ENCODE measurements around the gene TNRC18. TPM values are rescaled to one million over a fixed set of nuclear protein-coding genes. Genes with fewer than 3 reads are reported as not detected.

Gene TNRC18
- total RNA-seq, 2 donors from 2014 or later, result 84.0 to 90.9 TPM

DNA sequence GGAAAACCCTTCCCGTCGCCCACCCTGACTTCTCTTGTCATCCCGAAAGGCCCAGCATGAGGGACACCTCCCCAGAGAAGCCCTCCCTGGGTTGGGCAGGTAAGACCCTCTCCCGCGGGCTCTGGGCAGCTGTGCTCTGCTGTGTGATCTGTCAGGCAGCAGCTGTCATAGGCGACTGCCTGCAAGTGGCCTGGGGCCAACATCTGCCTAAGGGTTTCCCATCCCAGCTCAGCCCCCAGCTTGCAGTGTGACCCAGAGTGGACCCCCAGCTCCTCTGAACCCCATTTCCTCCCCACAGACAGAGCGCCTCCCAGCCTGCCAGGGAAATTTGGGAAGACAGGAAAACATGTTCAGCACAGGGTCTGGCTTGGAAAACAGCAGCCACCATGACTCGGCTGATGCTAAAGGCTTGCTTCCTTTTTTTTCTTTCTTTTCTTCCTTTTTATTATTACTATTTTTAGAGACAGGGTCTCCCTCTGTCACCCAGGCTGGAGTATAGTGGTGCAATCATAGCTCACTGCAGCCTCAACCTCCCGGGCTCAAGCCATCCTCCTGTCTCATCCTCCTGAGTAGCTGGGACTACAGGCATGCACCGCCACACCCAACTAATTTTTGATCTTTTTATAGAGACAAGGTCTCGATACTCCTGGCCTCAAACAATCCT is 18.3 kb upstream of the TNRC18 start:
- intact Hi-C loops (cut with DNase I), result no loop called here
- Histone ChIP-seq H3K9ac (ENCODE audit: low read depth in 2 of 2, low read length in 2 of 2) (no peak overlapping the region), H3K4me1 (no peaks in the 10 kb centered on the region), H3K27ac (no peak overlapping the region), H3K27me3 (no peaks in the 10 kb centered on the region), H3K36me3 (no peaks in the 10 kb centered on the region), H3K4me3 (no peak overlapping the region), H3K9me3 (no peaks in the 10 kb centered on the region)
- no peak for TF ChIP-seq CTCF (IDR thresholded peaks at IDR 0.05)
- DNase-seq, result no peak

DNA sequence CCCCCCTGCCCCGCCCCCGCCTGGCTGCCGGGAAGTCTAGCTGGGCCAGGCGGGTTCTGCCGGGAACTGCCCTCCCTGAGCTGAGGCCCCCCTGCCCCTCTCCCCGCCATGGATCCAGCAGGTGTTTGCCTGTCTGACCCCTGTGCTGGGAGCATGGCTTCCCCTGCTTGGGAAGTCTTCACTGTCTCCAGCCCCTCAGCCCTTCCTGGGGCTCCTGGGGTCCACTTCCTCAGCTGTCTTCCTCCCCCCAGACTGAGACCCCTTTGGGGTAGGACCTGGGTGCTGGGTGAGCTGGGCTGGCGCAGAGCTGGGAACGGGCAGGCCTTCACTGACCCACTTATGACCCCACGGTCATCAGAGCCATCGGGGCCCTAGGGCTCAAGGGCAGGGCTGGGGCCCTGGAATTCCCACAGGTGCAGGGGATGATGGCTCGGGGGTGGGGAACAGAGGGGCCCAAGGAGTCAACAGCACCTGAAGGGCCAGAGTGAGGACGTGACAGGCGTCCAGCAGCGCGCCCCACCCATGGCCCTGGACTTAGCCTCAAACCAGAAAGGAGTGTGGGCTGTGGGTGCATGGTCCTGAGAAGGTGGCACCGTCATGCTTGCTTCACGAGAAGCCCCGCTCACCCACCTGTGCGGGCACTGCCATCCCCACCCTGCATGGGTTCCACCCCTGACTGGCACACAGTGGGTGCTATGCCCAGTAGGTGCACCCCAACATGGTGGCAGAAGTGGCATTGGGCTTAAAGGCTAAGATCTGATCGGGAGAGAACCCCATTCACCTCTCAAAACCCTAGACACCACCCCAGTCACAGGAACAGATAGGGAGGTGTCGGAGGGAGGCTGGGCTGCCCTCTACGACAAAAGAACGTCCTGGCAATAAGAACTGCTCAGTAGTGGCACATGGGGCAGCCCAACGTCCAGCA is 16.2 kb upstream of the TNRC18 start:
- DNase-seq, result no peak
- Histone ChIP-seq H3K36me3 (no peaks in the 10 kb centered on the region), H3K4me3 (no peak overlapping the region), H3K27me3 (no peaks in the 10 kb centered on the region), H3K27ac (no peak overlapping the region), H3K9ac (ENCODE audit: low read depth in 2 of 2, low read length in 2 of 2) (no peak overlapping the region), H3K4me1 (no peaks in the 10 kb centered on the region), H3K9me3 (no peaks in the 10 kb centered on the region)
- intact Hi-C loops (cut with DNase I), result no loop called here
- no peak for TF ChIP-seq CTCF (IDR thresholded peaks at IDR 0.05)

DNA sequence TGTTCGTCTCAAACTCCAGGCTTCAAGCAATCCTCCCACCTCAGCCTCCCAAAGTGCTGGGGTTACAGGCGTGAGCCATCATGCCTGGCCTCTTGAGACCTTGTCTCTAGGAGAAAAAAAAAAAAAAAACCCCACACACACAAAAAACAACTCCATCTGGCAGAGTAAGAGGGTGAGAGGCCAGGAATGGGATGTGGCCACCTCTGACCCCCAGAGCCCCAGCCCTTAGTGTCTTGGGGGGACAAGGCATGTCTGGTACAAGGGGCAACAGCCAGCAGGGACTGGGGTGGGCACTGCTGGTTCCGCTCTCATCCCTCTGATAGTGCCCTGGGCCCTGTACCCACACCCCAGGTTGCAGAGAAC is 15.6 kb upstream of the TNRC18 start:
- DNase-seq, result no peak
- no peaks in the 10 kb centered on the region for H3K36me3 ChIP-seq
- TF ChIP-seq CTCF (IDR thresholded peaks at IDR 0.05), result no peak
- intact Hi-C loops (cut with DNase I), result no loop called here
- no peak overlapping the region for H3K4me3 ChIP-seq
- H3K27me3 ChIP-seq, result no peaks in the 10 kb centered on the region
- no peak overlapping the region for H3K27ac ChIP-seq
- no peaks in the 10 kb centered on the region for H3K9me3 ChIP-seq
- H3K9ac ChIP-seq (ENCODE audit: low read depth in 2 of 2, low read length in 2 of 2), result no peak overlapping the region
- no peaks in the 10 kb centered on the region for H3K4me1 ChIP-seq

DNA sequence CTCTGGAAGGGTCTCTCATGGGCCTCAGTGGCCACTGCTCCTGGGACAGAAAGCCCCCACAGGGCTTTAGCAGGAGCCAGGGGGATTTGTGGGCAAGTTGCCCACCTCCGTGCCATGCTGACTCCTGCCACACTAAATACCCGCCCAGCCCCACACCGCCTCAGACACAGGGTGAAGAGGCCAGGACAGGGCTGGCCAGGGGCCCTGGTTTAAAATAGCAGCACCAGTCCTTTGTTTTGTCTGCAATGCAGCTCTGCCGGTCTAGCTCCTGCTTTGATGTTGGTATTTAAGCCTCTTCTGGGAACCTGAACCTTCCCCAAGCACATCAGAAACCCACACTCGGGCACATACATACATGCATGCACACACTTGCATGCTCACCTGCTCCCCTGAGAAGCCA is 14.4 kb upstream of the TNRC18 start:
- no peak overlapping the region for H3K4me3 ChIP-seq
- H3K27ac ChIP-seq, result no peak overlapping the region
- H3K36me3 ChIP-seq, result no peaks in the 10 kb centered on the region
- TF ChIP-seq CTCF (IDR thresholded peaks at IDR 0.05), result no peak
- no peak for DNase-seq
- intact Hi-C loops (cut with DNase I), result no loop called here
- H3K9me3 ChIP-seq, result no peaks in the 10 kb centered on the region
- H3K27me3 ChIP-seq, result no peaks in the 10 kb centered on the region
- no peak overlapping the region for H3K9ac ChIP-seq (ENCODE audit: low read depth in 2 of 2, low read length in 2 of 2)
- no peaks in the 10 kb centered on the region for H3K4me1 ChIP-seq

DNA sequence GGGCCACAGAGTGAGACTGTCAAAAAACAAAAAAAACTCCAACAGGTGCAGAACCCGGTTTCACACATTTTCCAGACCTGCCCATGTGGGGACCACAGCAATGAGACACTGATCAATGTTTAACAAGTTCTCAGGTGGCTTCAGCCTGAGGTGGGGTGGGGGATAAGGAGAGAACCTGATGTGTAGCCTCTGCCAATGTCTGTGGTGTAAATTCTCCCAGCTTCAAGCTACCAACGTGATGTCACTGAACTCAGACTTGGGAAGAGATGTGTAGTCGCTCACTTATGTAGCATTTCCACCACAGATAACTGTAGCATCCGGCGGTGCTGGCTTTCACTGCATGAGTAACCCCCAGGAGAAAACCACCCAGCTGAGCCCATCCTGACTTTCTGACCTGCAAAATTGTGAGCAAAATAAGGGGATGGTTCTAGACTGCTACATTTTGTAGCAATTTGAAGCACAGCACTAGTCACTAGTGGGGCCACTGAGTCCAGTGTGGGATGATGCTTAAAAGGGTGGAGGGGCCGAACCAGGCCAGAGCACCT is 13.8 kb upstream of the TNRC18 start:
- Histone ChIP-seq H3K9me3 (no peaks in the 10 kb centered on the region), H3K27me3 (no peaks in the 10 kb centered on the region), H3K4me3 (no peak overlapping the region), H3K9ac (ENCODE audit: low read depth in 2 of 2, low read length in 2 of 2) (no peak overlapping the region), H3K4me1 (no peaks in the 10 kb centered on the region), H3K36me3 (no peaks in the 10 kb centered on the region), H3K27ac (no peak overlapping the region)
- DNase-seq, result no peak
- intact Hi-C loops (cut with DNase I), result no loop called here
- TF ChIP-seq CTCF (IDR thresholded peaks at IDR 0.05), result no peak
